ENCODE measurements around the gene MACROD1.

The MACROD1 gene

GRCh38 chr11:64165842-64166635, at the start of gene MACROD1:
Gene MACROD1 (minus strand): TSS chr11:64166113. CDS start chr11:64165994, 119 bp downstream.
- Mint-ChIP-seq H3K9me3 (ENCODE audit: low read depth) (no peaks in the 10 kb centered on the region), H3K27ac (peak within 1 kb of the TSS; percentile 88), H3K4me1 (ENCODE audit: low read depth) (peaks cover 9% of the 10 kb centered on the region), H3K27me3 (no peaks in the 10 kb centered on the region), H3K36me3 (peaks cover 5% of the 10 kb centered on the region), H3K4me3 (peak within 1 kb of the TSS; percentile 96)

- H3K4me3 Mint-ChIP-seq: no peak overlapping the region
- peaks cover 23% of the 10 kb centered on the region for H3K4me1 Mint-ChIP-seq (ENCODE audit: low read depth)
- H3K27ac Mint-ChIP-seq: no peak overlapping the region
- H3K27me3 Mint-ChIP-seq: no peaks in the 10 kb centered on the region
- H3K9me3 Mint-ChIP-seq (ENCODE audit: low read depth): no peaks in the 10 kb centered on the region
- peaks cover 2% of the 10 kb centered on the region for H3K36me3 Mint-ChIP-seq
These were observed 45.4 kb upstream of the MACROD1 start for GRCh38 chr11:64211181-64211872.

- Mint-ChIP-seq H3K9me3 (ENCODE audit: low read depth) (no peaks in the 10 kb centered on the region), H3K4me3 (no peak overlapping the region), H3K27ac (peak overlapping the region; percentile 46), H3K27me3 (no peaks in the 10 kb centered on the region), H3K4me1 (ENCODE audit: low read depth) (peaks cover 31% of the 10 kb centered on the region), H3K36me3 (peaks cover 2% of the 10 kb centered on the region)
These were observed 44.5 kb upstream of the MACROD1 start for GRCh38 chr11:64210301-64211020.

- Mint-ChIP-seq H3K27ac (peak overlapping the region; percentile 81), H3K4me3 (no peak overlapping the region), H3K36me3 (peaks cover 4% of the 10 kb centered on the region), H3K9me3 (ENCODE audit: low read depth) (no peaks in the 10 kb centered on the region), H3K27me3 (no peaks in the 10 kb centered on the region), H3K4me1 (ENCODE audit: low read depth) (peaks cover 29% of the 10 kb centered on the region)
These were observed 43.6 kb upstream of the MACROD1 start for GRCh38 chr11:64209563-64209843.

GRCh38 chr11:64208796-64209562, 43.1 kb upstream of the MACROD1 start:
- H3K9me3 Mint-ChIP-seq (ENCODE audit: low read depth): no peaks in the 10 kb centered on the region
- H3K27ac Mint-ChIP-seq: peak overlapping the region; percentile 81
- H3K4me1 Mint-ChIP-seq (ENCODE audit: low read depth): peaks cover 34% of the 10 kb centered on the region
- H3K27me3 Mint-ChIP-seq: no peaks in the 10 kb centered on the region
- peak overlapping the region; percentile 93 for H3K4me3 Mint-ChIP-seq
- H3K36me3 Mint-ChIP-seq: peaks cover 4% of the 10 kb centered on the region

GRCh38 chr11:64208086-64208795, 42.3 kb upstream of the MACROD1 start:
- Mint-ChIP-seq H3K4me1 (ENCODE audit: low read depth) (peaks cover 37% of the 10 kb centered on the region), H3K9me3 (ENCODE audit: low read depth) (no peaks in the 10 kb centered on the region), H3K36me3 (peaks cover 3% of the 10 kb centered on the region)

GRCh38 chr11:64207256-64208085, 41.6 kb upstream of the MACROD1 start:
- no peaks in the 10 kb centered on the region for H3K27me3 Mint-ChIP-seq
- peaks cover 36% of the 10 kb centered on the region for H3K4me1 Mint-ChIP-seq (ENCODE audit: low read depth)
- no peaks in the 10 kb centered on the region for H3K9me3 Mint-ChIP-seq (ENCODE audit: low read depth)
- H3K4me3 Mint-ChIP-seq: peak overlapping the region; percentile 93
- peaks cover 3% of the 10 kb centered on the region for H3K36me3 Mint-ChIP-seq
- peak overlapping the region; percentile 96 for H3K27ac Mint-ChIP-seq

More at GRCh38 chr11:64208086-64208795, 42.3 kb upstream of the MACROD1 start:
- Mint-ChIP-seq H3K27me3 (no peaks in the 10 kb centered on the region), H3K27ac (peak overlapping the region; percentile 96), H3K4me3 (peak overlapping the region; percentile 93)

- H3K36me3 Mint-ChIP-seq: peaks cover 3% of the 10 kb centered on the region
- peak within 1 kb of the TSS; percentile 93 for H3K4me3 Mint-ChIP-seq
- no peaks in the 10 kb centered on the region for H3K9me3 Mint-ChIP-seq (ENCODE audit: low read depth)
- no peaks in the 10 kb centered on the region for H3K27me3 Mint-ChIP-seq
- peaks cover 33% of the 10 kb centered on the region for H3K4me1 Mint-ChIP-seq (ENCODE audit: low read depth)
- H3K27ac Mint-ChIP-seq: peak within 1 kb of the TSS; percentile 96
These were observed 40.7 kb upstream of the MACROD1 start, which contains the start of gene FERMT3 for GRCh38 chr11:64206457-64207255. Gene FERMT3 (plus strand): TSS chr11:64206721. CDS start chr11:64207365, 644 bp downstream.

GRCh38 chr11:64204464-64204989, 38.6 kb upstream of the MACROD1 start:
- no peaks in the 10 kb centered on the region for H3K27me3 Mint-ChIP-seq
- peak overlapping the region; percentile 79 for H3K27ac Mint-ChIP-seq
- H3K9me3 Mint-ChIP-seq (ENCODE audit: low read depth): no peaks in the 10 kb centered on the region
- H3K4me3 Mint-ChIP-seq: peak overlapping the region; percentile 78
- peaks cover 35% of the 10 kb centered on the region for H3K4me1 Mint-ChIP-seq (ENCODE audit: low read depth)
- peaks cover 3% of the 10 kb centered on the region for H3K36me3 Mint-ChIP-seq

- no peaks in the 10 kb centered on the region for H3K27me3 Mint-ChIP-seq
- H3K4me1 Mint-ChIP-seq (ENCODE audit: low read depth): peaks cover 34% of the 10 kb centered on the region
- no peaks in the 10 kb centered on the region for H3K9me3 Mint-ChIP-seq (ENCODE audit: low read depth)
- peaks cover 3% of the 10 kb centered on the region for H3K36me3 Mint-ChIP-seq
- no peak overlapping the region for H3K4me3 Mint-ChIP-seq
- H3K27ac Mint-ChIP-seq: no peak overlapping the region
These were observed 38.1 kb upstream of the MACROD1 start for GRCh38 chr11:64204080-64204440.

GRCh38 chr11:64203421-64204079, 37.6 kb upstream of the MACROD1 start:
- no peak overlapping the region for H3K27ac Mint-ChIP-seq
- peaks cover 29% of the 10 kb centered on the region for H3K4me1 Mint-ChIP-seq (ENCODE audit: low read depth)
- no peak overlapping the region for H3K4me3 Mint-ChIP-seq
- no peaks in the 10 kb centered on the region for H3K27me3 Mint-ChIP-seq
- no peaks in the 10 kb centered on the region for H3K9me3 Mint-ChIP-seq (ENCODE audit: low read depth)
- H3K36me3 Mint-ChIP-seq: peaks cover 3% of the 10 kb centered on the region

- Mint-ChIP-seq H3K36me3 (peaks cover 3% of the 10 kb centered on the region), H3K27ac (no peak overlapping the region), H3K9me3 (ENCODE audit: low read depth) (no peaks in the 10 kb centered on the region), H3K4me3 (no peak overlapping the region), H3K4me1 (ENCODE audit: low read depth) (peaks cover 29% of the 10 kb centered on the region), H3K27me3 (no peaks in the 10 kb centered on the region)
These were observed 37.1 kb upstream of the MACROD1 start for GRCh38 chr11:64202992-64203391.

All from activated naive CD8-positive, alpha-beta T cell (primary cell).